Spleen (tissue), 11 donors: Measurements from ENCODE around the gene ADCY4. TPM values are rescaled to one million over a fixed set of nuclear protein-coding genes. Genes with fewer than 3 reads are reported as not detected.
"Not testable (repeated sequence)": the region's sequence is repeated elsewhere in the genome, so short reads cannot be mapped to it uniquely, and the experiment has no call there.

Experiments
- DNase-seq: peaks from one replicate; pipeline ENCODE4 v3.0.0-alpha.2; 2020
- H3K27ac ChIP-seq, 8 donors: fragments of 200-600 bp; sonication (generic) in 7 of 8; 1 replicate in 4 of 8; 2 replicates in 4 of 8; pipeline versions ENCODE4 v1.5.0 to v1.8.0; 2016 to 2021; ENCODE audit warnings: inconsistent platforms in 4 of 8, mild to moderate bottlenecking in 4 of 8, moderate library complexity in 1 of 8
- H3K27me3 ChIP-seq, 7 donors: fragments of 200-600 bp; sonication (generic) in 6 of 7; replicated peaks in 1 of 7; 1 replicate in 4 of 7; 2 replicates in 3 of 7; pipeline versions ENCODE4 v1.5.0 to v1.8.0; 2016 to 2021; ENCODE audit warnings: inconsistent platforms in 3 of 7, mild to moderate bottlenecking in 1 of 7
- H3K36me3 ChIP-seq, 6 donors: fragments of 200-600 bp; sonication (generic) in 5 of 6; 1 replicate in 4 of 6; 2 replicates in 2 of 6; pipeline versions ENCODE4 v1.5.0 to v1.8.0; 2016 to 2021; ENCODE audit warnings: inconsistent platforms in 2 of 6
- H3K4me1 ChIP-seq, 6 donors: fragments of 200-600 bp; sonication (generic) in 5 of 6; 1 replicate in 3 of 6; 2 replicates in 3 of 6; pipeline versions ENCODE4 v1.5.0 to v1.8.0; 2016 to 2021; ENCODE audit warnings: inconsistent platforms in 3 of 6
- H3K4me3 ChIP-seq, 8 donors: fragments of 200-600 bp; sonication (generic) in 7 of 8; 1 replicate in 4 of 8; 2 replicates in 4 of 8; pipeline versions ENCODE4 v1.5.0 to v1.8.0; 2016 to 2021; ENCODE audit warnings: inconsistent platforms in 4 of 8, mild to moderate bottlenecking in 4 of 8, moderate library complexity in 2 of 8
- H3K9me3 ChIP-seq, 8 donors: fragments of 200-600 bp; sonication (generic) in 7 of 8; 1 replicate in 4 of 8; 2 replicates in 4 of 8; pipeline versions ENCODE4 v1.5.0 to v1.8.0; 2016 to 2021; ENCODE audit warnings: inconsistent platforms in 4 of 8
- POLR2A ChIP-seq, 3 donors: fragments of 450-650 bp; IDR thresholded peaks; one replicate each; pipeline ENCODE4 v1.5.1; 2017; ENCODE audit warnings: antibody characterized with exemption in 3 of 3, mild to moderate bottlenecking in 1 of 3
- POLR2AphosphoS5 ChIP-seq, 3 donors: sonication (generic); formaldehyde crosslinking; IDR thresholded peaks; one replicate each; pipeline ENCODE4 v1.5.1; 2017; ENCODE audit warnings: antibody characterized with exemption in 3 of 3
- WGBS, 5 donors: extraction: QIAGEN DNeasy Blood & Tissue Kit in 3 of 5; methylation state at CpG; one replicate each; pipeline versions ENCODE4 v1.1.5 to v1.1.7; 2013 to 2018; 5-methylcytosine and 5-hydroxymethylcytosine counted together
- intact Hi-C: fragments of 100-400 bp; cut with DNase I; formaldehyde crosslinking; loops from one replicate; pipeline ENCODE4 v1.15.0; 2023; ENCODE audit warnings: low total_unique reads
- polyA plus RNA-seq, 3 donors: library from polyadenylated mRNA; stranded (reverse); fragments of 200-250 nt; gene quantifications; one replicate each; pipeline ENCODE4 v1.2.1, GENCODE V29; 2013
- total RNA-seq, 7 donors: library from RNA; depleted of rRNA in 3 of 7; stranded (reverse); fragments of >200 nt in 3 of 7; fragmentation: NEBNext Ultra II Directional in 4 of 7; extraction: Animal tissue kit (Norgen Biotek cat#: 25700) in 4 of 7; gene quantifications; one replicate each; pipeline versions ENCODE4 v1.1.0 to v1.2.1, GENCODE V29; 2016 to 2021
- TF ChIP-seq, protein P1 (sequence below), 11 experiments: fragments of 200-600 bp in 7 of 11; fragments of 450-650 bp in 4 of 11; sonication (generic) in 4 of 11; IDR thresholded peaks in 8 of 11; conservative IDR thresholded peaks in 3 of 11; 1 replicate in 7 of 11; 2 replicates in 4 of 11; pipeline versions ENCODE4 v1.4.0 to v1.8.0; 2016 to 2021; ENCODE audit warnings: antibody characterized with exemption in 11 of 11, inconsistent platforms in 4 of 11, mild to moderate bottlenecking in 1 of 11
- donor health status: healthy with polysubstance abuse.
- donor health status: DM: no; HTN: no; CAD: no; lungs with moderate emphysema.
- donor health status: DM: no; HTN: no; CAD: no.
- donor health status: Bipolar disorder and iron deficiency.
- donor health status: healthy.
- donor health status: DM: no; HTN: no; CAD: no.
- donor health status: DM: yes; HTN: yes; CAD: no.

Gene ADCY4
- total and polyA plus RNA-seq, 10 donors, result 13.0 to 114 (median 56.7) TPM

DNA sequence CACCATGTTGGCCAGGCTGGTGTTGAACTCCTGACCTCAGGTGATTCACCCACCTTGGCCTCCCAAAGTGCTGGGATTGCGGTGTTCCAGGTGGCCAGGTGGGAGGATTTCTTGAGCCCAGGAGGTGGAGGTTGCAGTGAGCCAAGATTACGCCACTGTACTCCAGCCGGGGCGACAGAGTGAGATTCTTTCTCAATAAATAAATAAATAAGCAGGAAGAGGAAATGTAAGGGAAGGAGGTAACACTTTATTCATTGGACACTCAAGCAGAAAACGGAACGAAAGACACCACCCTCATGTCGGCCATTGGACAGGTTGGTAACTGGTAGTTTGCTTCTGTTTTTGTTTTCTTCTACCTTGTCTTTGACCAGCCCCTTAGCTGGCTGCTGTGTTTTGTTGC, 20.1 kb upstream of the ADCY4 start:
- no peak overlapping the region for H3K27ac ChIP-seq

DNA sequence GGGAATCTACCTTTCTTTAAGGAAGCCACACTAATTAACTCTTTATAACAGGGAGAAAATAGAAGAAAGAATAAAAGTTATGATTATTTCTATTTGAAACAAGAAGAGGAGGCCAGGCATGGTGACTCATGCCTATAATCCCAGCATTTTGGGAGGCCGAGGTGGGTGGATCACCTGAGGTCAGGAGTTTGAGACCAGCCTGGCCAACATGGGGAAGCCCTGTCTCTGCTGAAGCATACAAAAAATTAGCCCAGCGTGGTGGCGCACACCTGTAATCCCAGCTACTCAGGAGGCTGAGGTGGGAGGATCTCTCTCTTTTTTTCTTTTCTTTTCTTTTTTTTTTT, 19.6 kb upstream of the ADCY4 start:
- 77 to 95% (median 91%) methylated on average over 3 of the region's 3 CpGs for WGBS, 5 donors
- DNase-seq, H3K9me3 ChIP-seq, H3K27ac ChIP-seq, H3K36me3 ChIP-seq, H3K4me3 ChIP-seq, intact Hi-C loops, H3K4me1 ChIP-seq: not testable (repeated sequence)
- H3K27me3 ChIP-seq, result peaks cover 0 to 37% (median 0%) of the 10 kb centered on the region in 7 donors

More for the DNA sequence above, 20.1 kb upstream of the ADCY4 start:
- Histone ChIP-seq H3K4me3 (no peak overlapping the region), H3K9me3 (peaks cover 0 to under 1% (median 0%) of the 10 kb centered on the region in 8 donors), H3K27me3 (peaks cover 0 to 37% (median 0%) of the 10 kb centered on the region in 7 donors), H3K36me3 (no peaks in the 10 kb centered on the region), H3K4me1 (no peaks in the 10 kb centered on the region)
- TF ChIP-seq POLR2AphosphoS5 (IDR thresholded peaks at IDR 0.05) (no peak), POLR2A (IDR thresholded peaks at IDR 0.05) (no peak)
- TF ChIP-seq, protein P1, sequence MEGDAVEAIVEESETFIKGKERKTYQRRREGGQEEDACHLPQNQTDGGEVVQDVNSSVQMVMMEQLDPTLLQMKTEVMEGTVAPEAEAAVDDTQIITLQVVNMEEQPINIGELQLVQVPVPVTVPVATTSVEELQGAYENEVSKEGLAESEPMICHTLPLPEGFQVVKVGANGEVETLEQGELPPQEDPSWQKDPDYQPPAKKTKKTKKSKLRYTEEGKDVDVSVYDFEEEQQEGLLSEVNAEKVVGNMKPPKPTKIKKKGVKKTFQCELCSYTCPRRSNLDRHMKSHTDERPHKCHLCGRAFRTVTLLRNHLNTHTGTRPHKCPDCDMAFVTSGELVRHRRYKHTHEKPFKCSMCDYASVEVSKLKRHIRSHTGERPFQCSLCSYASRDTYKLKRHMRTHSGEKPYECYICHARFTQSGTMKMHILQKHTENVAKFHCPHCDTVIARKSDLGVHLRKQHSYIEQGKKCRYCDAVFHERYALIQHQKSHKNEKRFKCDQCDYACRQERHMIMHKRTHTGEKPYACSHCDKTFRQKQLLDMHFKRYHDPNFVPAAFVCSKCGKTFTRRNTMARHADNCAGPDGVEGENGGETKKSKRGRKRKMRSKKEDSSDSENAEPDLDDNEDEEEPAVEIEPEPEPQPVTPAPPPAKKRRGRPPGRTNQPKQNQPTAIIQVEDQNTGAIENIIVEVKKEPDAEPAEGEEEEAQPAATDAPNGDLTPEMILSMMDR (IDR thresholded peaks at IDR 0.05 in 8 of 11, conservative IDR thresholded peaks at IDR 0.05 in 3 of 11), result no peak
- DNase-seq, result no peak
- intact Hi-C loops, result no loop called here
- 71 to 85% (median 80%) methylated on average over 7 of the region's 7 CpGs for WGBS, 5 donors

GRCh38 chr14:24353559-24354481, 18.9 kb upstream of the ADCY4 start:
- no peak for DNase-seq
- 60 to 92% (median 76%) methylated on average over 5 of the region's 5 CpGs for WGBS, 5 donors
- no peaks in the 10 kb centered on the region for H3K9me3 ChIP-seq
- no peak for TF ChIP-seq POLR2A (IDR thresholded peaks at IDR 0.05)
- no peak for TF ChIP-seq POLR2AphosphoS5 (IDR thresholded peaks at IDR 0.05)
- TF ChIP-seq, protein P1 (IDR thresholded peaks at IDR 0.05 in 8 of 11, conservative IDR thresholded peaks at IDR 0.05 in 3 of 11), result no peak
- no peaks in the 10 kb centered on the region for H3K4me1 ChIP-seq
- no peak overlapping the region for H3K4me3 ChIP-seq
- peaks cover 0 to 37% (median 0%) of the 10 kb centered on the region in 7 donors for H3K27me3 ChIP-seq
- H3K27ac ChIP-seq, result no peak overlapping the region
- H3K36me3 ChIP-seq, result no peaks in the 10 kb centered on the region
- intact Hi-C loops, result no loop called here

GRCh38 chr14:24351517-24351916, 16.6 kb upstream of the ADCY4 start:
- TF ChIP-seq POLR2A (IDR thresholded peaks at IDR 0.05), result no peak
- TF ChIP-seq, protein P1 (IDR thresholded peaks at IDR 0.05 in 8 of 11, conservative IDR thresholded peaks at IDR 0.05 in 3 of 11), result no peak
- TF ChIP-seq POLR2AphosphoS5 (IDR thresholded peaks at IDR 0.05), result no peak
- no peak for DNase-seq
- intact Hi-C loops, result no loop called here
- Histone ChIP-seq H3K4me1 (no peaks in the 10 kb centered on the region), H3K4me3 (no peak overlapping the region), H3K27ac (no peak overlapping the region), H3K36me3 (no peaks in the 10 kb centered on the region), H3K9me3 (no peaks in the 10 kb centered on the region), H3K27me3 (peaks cover 0 to 33% (median 0%) of the 10 kb centered on the region in 7 donors)
- WGBS, 5 donors, result 34 to 44% (median 39%) methylated on average over 4 of the region's 4 CpGs
